HepG2 (cell line): Measurements from ENCODE around the gene GYG1. TPM values are rescaled to one million over a fixed set of nuclear protein-coding genes. Genes with fewer than 3 reads are reported as not detected.
A peak's percentile ranks its signal among the peaks of the same experiment; 100 is the strongest.

Source experiments
- ATAC-seq: fragments of 200-7000 bp; cut with Tn5 transposase; 3 replicates; pipeline ENCODE4 v1.9.1; 2020; ENCODE audit warnings: mild to moderate bottlenecking, moderate library complexity
- BruUV-seq: library from RNA; stranded (reverse); fragments of 400-500 nt; replicated peaks from 2 replicates; lab custom pipeline; 2021; lab: Mats Ljungman, UMichigan
- CTCF ChIA-PET: fragments of 300-600 bp; formaldehyde crosslinking; extraction: SDS; loops from one replicate; lab custom pipeline; 2021; ENCODE audit warnings: low total read pairs, inconsistent platforms, low intra/inter-chr PET ratio; lab: Yijun Ruan, JAX
- POLR2A ChIA-PET: fragments of 350-600 bp; sonication (Branson Sonifier 250); formaldehyde crosslinking; loops from one replicate; lab custom pipeline; 2020; ENCODE audit warnings: antibody characterized with exemption, inconsistent platforms; lab: Yijun Ruan, JAX
- DNase-seq: peaks from one replicate; pipeline ENCODE4 v3.0.0-alpha.2; 2015; ENCODE audit warnings: low spot score
- FAIRE-seq: peaks from 3 replicates; lab custom pipeline; 2011; peaks lifted over from hg19 to GRCh38; lab: Jason Lieb, UNC
- H2AFZ ChIP-seq: one replicate; pipeline ENCODE4 v1.6.1; 2011; ENCODE audit warnings: low read length, inconsistent platforms
- H3K27ac ChIP-seq: fragments of 300-600 bp; 3 replicates; pipeline ENCODE4 v1.8.0; 2011; ENCODE audit warnings: mixed run types, mild to moderate bottlenecking, mixed read lengths, low read length, inconsistent platforms; ENCODE audit not compliant: insufficient read depth; ENCODE audit errors: extremely low read length
- H3K27me3 ChIP-seq, 2 experiments: fragments of 200-600 bp in 1 of 2; 2 replicates in 1 of 2; 3 replicates in 1 of 2; pipeline versions ENCODE4 v1.6.0 to v1.8.0; 2011; ENCODE audit warnings: low read length in 2 of 2, mild to moderate bottlenecking in 2 of 2, moderate library complexity in 2 of 2, inconsistent platforms in 1 of 2; ENCODE audit not compliant: insufficient read depth in 2 of 2, control insufficient read depth in 1 of 2
- H3K36me3 ChIP-seq, 2 experiments: fragments of 200-600 bp in 1 of 2; replicated peaks in 1 of 2; 2 replicates in 1 of 2; 3 replicates in 1 of 2; pipeline versions ENCODE4 v1.5.1 to v1.8.0; 2011; ENCODE audit warnings: low read length in 2 of 2, inconsistent platforms in 1 of 2; ENCODE audit not compliant: insufficient read depth in 2 of 2, control insufficient read depth in 1 of 2
- H3K4me1 ChIP-seq: 2 replicates; pipeline ENCODE4 v1.5.1; 2012; ENCODE audit warnings: low read length, inconsistent platforms; ENCODE audit not compliant: insufficient read depth
- H3K4me2 ChIP-seq: 2 replicates; pipeline ENCODE4 v1.6.0; 2011; ENCODE audit warnings: low read depth, low read length, inconsistent platforms
- H3K4me3 ChIP-seq, 3 experiments: fragments of 200-600 bp in 1 of 3; sonication (generic), shearing (Covaris generic) in 1 of 3; replicated peaks in 1 of 3; 2 replicates each; pipeline ENCODE4 v1.5.1; 2011 to 2016; ENCODE audit warnings: low read length in 3 of 3, inconsistent platforms in 2 of 3, low read depth in 2 of 3, mild to moderate bottlenecking in 2 of 3, control low read depth in 1 of 3, mixed read lengths in 1 of 3; ENCODE audit not compliant: insufficient read depth in 1 of 3
- H3K79me2 ChIP-seq: one replicate; pipeline ENCODE4 v1.6.1; 2011; ENCODE audit warnings: low read length, inconsistent platforms; ENCODE audit not compliant: insufficient read depth
- H3K9ac ChIP-seq: 2 replicates; pipeline ENCODE4 v1.6.0; 2011; ENCODE audit warnings: mild to moderate bottlenecking, low read depth, low read length, inconsistent platforms; ENCODE audit not compliant: insufficient read depth
- H3K9me3 ChIP-seq: 2 replicates; pipeline ENCODE4 v1.5.1; 2012; ENCODE audit warnings: mild to moderate bottlenecking, low read length
- H4K20me1 ChIP-seq: 2 replicates; pipeline ENCODE4 v1.6.0; 2011; ENCODE audit warnings: inconsistent platforms, mild to moderate bottlenecking, low read length, moderate library complexity; ENCODE audit not compliant: insufficient read depth
- ATF7-NPFF ChIP-seq: sonication (generic); formaldehyde crosslinking; IDR thresholded peaks from 2 replicates; pipeline ENCODE4 v1.8.1; 2023; ENCODE audit warnings: mild to moderate bottlenecking, low read depth, missing genetic modification reagents, moderate library complexity
- FOXA1 ChIP-seq, 2 experiments: fragments of 450-650 bp in 1 of 2; sonication (generic) in 1 of 2; formaldehyde crosslinking in 1 of 2; IDR thresholded peaks; 2 replicates each; pipeline versions ENCODE4 v1.4.0 to v1.6.1; 2016 to 2020; ENCODE audit warnings: missing genetic modification reagents in 1 of 2
- HDAC2 ChIP-seq: sonication (generic); formaldehyde crosslinking; IDR thresholded peaks from 2 replicates; pipeline ENCODE4 v1.4.0; 2020; ENCODE audit warnings: missing genetic modification reagents
- IRF2 ChIP-seq: IDR thresholded peaks from 2 replicates; pipeline ENCODE4 v1.6.1; 2018; ENCODE audit warnings: missing genetic modification reagents, missing compliant biosample characterization
- KDM5B ChIP-seq: sonication (generic); formaldehyde crosslinking; IDR thresholded peaks from 2 replicates; pipeline ENCODE4 v1.4.0; 2020; ENCODE audit warnings: missing genetic modification reagents, mild to moderate bottlenecking, borderline replicate concordance
- PHF5A ChIP-seq: IDR thresholded peaks from one replicate; pipeline ENCODE4 v1.6.1; 2018; ENCODE audit warnings: low read depth, missing genetic modification reagents; ENCODE audit not compliant: unreplicated experiment
- POGZ ChIP-seq: sonication (generic); formaldehyde crosslinking; IDR thresholded peaks from 2 replicates; pipeline ENCODE4 v1.4.0; 2020; ENCODE audit warnings: mild to moderate bottlenecking, missing genetic modification reagents
- SMYD3 ChIP-seq: sonication (generic); formaldehyde crosslinking; IDR thresholded peaks from 2 replicates; pipeline ENCODE4 v1.8.1; 2023; ENCODE audit warnings: mild to moderate bottlenecking, missing genetic modification reagents
- ZFX ChIP-seq: sonication (generic); formaldehyde crosslinking; IDR thresholded peaks from 2 replicates; pipeline ENCODE4 v1.4.0; 2020; ENCODE audit warnings: mild to moderate bottlenecking, low read depth, missing genetic modification reagents, moderate library complexity
- ZMAT5 ChIP-seq: sonication (generic); formaldehyde crosslinking; IDR thresholded peaks from 2 replicates; pipeline ENCODE4 v1.5.0; 2020; ENCODE audit warnings: mild to moderate bottlenecking, low read depth, missing genetic modification reagents, borderline replicate concordance
- ZNF136 ChIP-seq: sonication (generic); formaldehyde crosslinking; IDR thresholded peaks from 2 replicates; pipeline ENCODE4 v1.8.1; 2022; ENCODE audit warnings: low read depth, mild to moderate bottlenecking, moderate library complexity, missing genetic modification reagents
- ZNF577 ChIP-seq: sonication (generic); formaldehyde crosslinking; IDR thresholded peaks from 2 replicates; pipeline ENCODE4 v1.4.0; 2020; ENCODE audit warnings: mild to moderate bottlenecking, low read depth, missing genetic modification reagents, borderline replicate concordance
- ZNF768 ChIP-seq: sonication (generic); formaldehyde crosslinking; IDR thresholded peaks from 2 replicates; pipeline ENCODE4 v1.4.0; 2020; ENCODE audit warnings: missing genetic modification reagents
- WGBS: methylation state at CpG from one replicate; pipeline ENCODE4 v1.1.6; 2017; ENCODE audit warnings: low lambda C conversion rate; 5-methylcytosine and 5-hydroxymethylcytosine counted together
- in situ Hi-C: cut with HindIII; loops from 2 replicates; pipeline ENCODE4 v1.10.0; 2017; ENCODE audit warnings: low pct_unique_long_range_greater_than_20kb; ENCODE audit not compliant: extremely low pct_ligation_motif_present
- intact Hi-C: fragments of 100-400 bp; cut with micrococcal nuclease; formaldehyde crosslinking; loops from one replicate; pipeline ENCODE4 v1.10.0; 2022; ENCODE audit not compliant: unreplicated experiment
- polyA plus RNA-seq, 8 experiments: library from polyadenylated mRNA; depleted of rRNA in 3 of 8; stranded (reverse) in 7 of 8; unstranded in 1 of 8; fragments of >200 nt; fragmentation: Illumina TruSeq in 4 of 8; extraction: Trizol in 4 of 8; gene quantifications; 2 replicates each; pipeline versions ENCODE4 v1.2.1 to v1.2.3, GENCODE V29; 2011 to 2016; ENCODE audit warnings: low read depth in 4 of 8, missing spikeins in 1 of 8, mixed read lengths in 1 of 8; ENCODE audit not compliant: insufficient read depth in 1 of 8
- total RNA-seq, 5 experiments: library from RNA; depleted of rRNA; stranded (reverse); fragments of >200 nt; fragmentation: Illumina TruSeq; extraction: Trizol; gene quantifications; 2 replicates each; pipeline ENCODE4 v1.2.3, GENCODE V29; 2016; ENCODE audit warnings: low read depth in 1 of 5
- TF ChIP-seq, protein P1 (sequence below): sonication (generic); formaldehyde crosslinking; IDR thresholded peaks from 2 replicates; pipeline ENCODE4 v1.8.1; 2023; ENCODE audit warnings: mild to moderate bottlenecking, moderate library complexity, missing genetic modification reagents

Gene GYG1
- total and polyA plus RNA-seq, 2 of the 13 experiments (the other 11 are each of a cell fraction or from before 2014, with no cell fraction given) = 15.7 to 28.1 TPM

DNA sequence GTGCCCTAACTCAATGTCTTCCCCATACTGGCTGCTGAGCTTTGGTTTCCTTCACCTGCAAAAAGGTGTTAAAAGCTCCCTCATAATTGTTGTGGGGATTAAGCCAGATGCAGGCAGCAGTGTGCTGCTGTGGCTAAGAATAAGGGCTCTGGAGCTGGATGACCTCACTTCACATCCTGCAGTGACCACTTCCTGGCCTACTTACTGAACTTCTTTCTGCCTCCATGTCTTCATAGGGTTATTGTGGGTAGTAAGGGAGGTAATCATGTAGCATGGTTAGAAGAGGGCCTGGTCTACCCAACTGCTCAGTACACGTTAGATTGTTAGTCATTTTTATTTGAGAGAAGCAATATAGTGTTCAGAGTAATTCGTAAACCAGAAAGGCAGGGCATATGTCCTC is 18.4 kb downstream of the GYG1 start:
- no peak overlapping the region for H3K4me3 ChIP-seq
- H3K9me3 ChIP-seq = no peaks in the 10 kb centered on the region
- H2AFZ ChIP-seq = no peak overlapping the region
- peak overlapping the region; percentile 56 for H3K9ac ChIP-seq
- intact Hi-C loops (loop anchor here (1.0 to 10.0 kb wide), 3 partner anchors 9 to 215 kb away; partner anchors contain the start of gene CP), in situ Hi-C loops (no loop called here)
- H3K27me3 ChIP-seq = no peaks in the 10 kb centered on the region
- BruUV-seq = no TSS peak
- no peak for TF ChIP-seq ZNF768
- peak; percentile 1; the same call in 1 of the 2 replicates for TF ChIP-seq ZFX (CRISPR knock-in tag)
- DNase-seq (no peak), FAIRE-seq (no peak), ATAC-seq (no peak)
- ChIA-PET POLR2A (interaction anchor here (1.2 to 1.6 kb wide), 2 partner anchors 18 to 29 kb away, joined by 3 to 7 read pairs; partner anchors contain the start of gene GYG1), CTCF (no interaction called here)
- no peaks in the 10 kb centered on the region for H3K79me2 ChIP-seq
- no peaks in the 10 kb centered on the region for H4K20me1 ChIP-seq
- peaks cover 1 to 18% of the 10 kb centered on the region in 2 experiments; a peak in 4 of 5 replicates for H3K36me3 ChIP-seq
- WGBS = 97% methylated on average over 2 of the region's 2 CpGs
- peak overlapping the region; percentile 84 for H3K27ac ChIP-seq
- H3K4me2 ChIP-seq = peak overlapping the region; percentile 63
- H3K4me1 ChIP-seq = peaks cover 28% of the 10 kb centered on the region

GRCh38 chr3:149010504-149010951 is 19.2 kb downstream of the GYG1 start:
- peak; percentile 98 for FAIRE-seq
- Histone ChIP-seq H4K20me1 (no peaks in the 10 kb centered on the region), H3K79me2 (no peaks in the 10 kb centered on the region), H2AFZ (no peak overlapping the region), H3K9me3 (no peaks in the 10 kb centered on the region), H3K4me2 (peak overlapping the region; percentile 63), H3K4me3 (peak overlapping the region in 1 of 3 experiments; percentile 21; a peak in 1 of 6 replicates), H3K9ac (peak overlapping the region; percentile 56), H3K4me1 (peaks cover 26% of the 10 kb centered on the region), H3K27me3 (no peaks in the 10 kb centered on the region), H3K27ac (peak overlapping the region; percentile 84), H3K36me3 (peaks cover 1 to 18% of the 10 kb centered on the region in 2 experiments; a peak in 4 of 5 replicates)
- ChIA-PET CTCF (no interaction called here), POLR2A (interaction anchor here (0.7 to 1.2 kb wide), 3 partner anchors 18 to 290 kb away, joined by 3 to 6 read pairs (median 3); partner anchors contain the start of gene GYG1)
- BruUV-seq = no TSS peak
- peak; percentile 95 for DNase-seq
- in situ Hi-C loops (no loop called here), intact Hi-C loops (loop anchor here (1.0 to 10.0 kb wide), 3 partner anchors 8 to 214 kb away; partner anchors contain the start of gene CP)
- 1% methylated on average over 6 of the region's 6 CpGs for WGBS
- peak; percentile 97 for ATAC-seq
- no peak for TF ChIP-seq HDAC2 (CRISPR knock-in tag)
- TF ChIP-seq, protein P1, sequence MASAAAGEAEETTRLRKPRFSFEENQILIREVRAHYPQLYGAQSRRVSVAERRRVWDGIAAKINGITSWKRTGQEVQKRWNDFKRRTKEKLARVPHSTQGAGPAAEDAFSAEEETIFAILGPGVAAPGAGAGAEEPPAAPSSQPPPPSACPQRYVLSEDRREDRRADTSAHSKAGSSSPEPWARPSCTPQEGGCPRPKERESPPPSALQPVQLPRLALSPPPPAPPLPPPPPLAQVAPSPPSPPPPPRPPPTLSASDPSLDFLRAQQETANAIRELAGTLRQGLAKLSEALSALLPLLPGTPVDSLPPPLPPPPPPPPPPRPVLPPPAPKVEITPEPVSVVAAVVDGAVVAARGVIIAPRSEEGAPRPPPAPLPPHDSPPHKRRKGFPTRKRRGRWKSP (CRISPR knock-in tag) = no peak
- TF ChIP-seq PHF5A (CRISPR knock-in tag) = peak; percentile 51
- TF ChIP-seq ATF7-NPFF (CRISPR knock-in tag) = 0 out of 2 replicates have a peak, but pooled peaks have one; percentile 30
- peak; percentile 78; the same call in 1 of the 2 replicates for TF ChIP-seq SMYD3 (CRISPR knock-in tag)
- TF ChIP-seq ZNF577 (CRISPR knock-in tag) = no peak
- TF ChIP-seq POGZ = peak; percentile 27; the same call in 1 of the 2 replicates
- TF ChIP-seq ZNF136 (CRISPR knock-in tag) = no peak
- no peak for TF ChIP-seq ZMAT5 (CRISPR knock-in tag)
- no peak for TF ChIP-seq KDM5B
- TF ChIP-seq IRF2 (CRISPR knock-in tag) = peak; percentile 17; the same call in 1 of the 2 replicates
- TF ChIP-seq FOXA1 (IDR thresholded peaks at IDR 0.05) = no peak
- peak; percentile 46; the same call in 1 of the 2 replicates for TF ChIP-seq FOXA1 (CRISPR knock-in tag; IDR thresholded peaks at IDR 0.05)
